SK-N-SH (cell line): ENCODE data around the gene MT1E. TPM values are rescaled to one million over a fixed set of nuclear protein-coding genes. Genes with fewer than 3 reads are reported as not detected.

Experiments
- CTCF ChIA-PET: fragments of 300-600, 350-600 bp; formaldehyde crosslinking; extraction: SDS; loops from one replicate; lab custom pipeline; 2021; lab: Yijun Ruan, JAX
- POLR2A ChIA-PET: fragments of 350-600 bp; sonication (Branson Sonifier 250); formaldehyde crosslinking; extraction: SDS; loops from one replicate; lab custom pipeline; 2020; ENCODE audit warnings: antibody characterized with exemption, inconsistent platforms; lab: Yijun Ruan, JAX
- DNase-seq: peaks from one replicate; pipeline ENCODE4 v3.0.0; 2012
- H2AFZ ChIP-seq: fragments of 200-600 bp; sonication (generic); 2 replicates; pipeline ENCODE4 v1.8.1; 2016; ENCODE audit warnings: antibody characterized with exemption, mild to moderate bottlenecking, low read depth
- H3F3A ChIP-seq: fragments of 200-600 bp; sonication (generic); replicated peaks from 2 replicates; pipeline ENCODE3; 2016; ENCODE audit warnings: antibody characterized with exemption, mild to moderate bottlenecking; ENCODE audit not compliant: insufficient read depth
- H3K27ac ChIP-seq, 2 experiments: fragments of 200-500 bp in 1 of 2; fragments of 200-600 bp in 1 of 2; sonication (Bioruptor generic) in 1 of 2; sonication (generic), shearing (Covaris generic) in 1 of 2; 2 replicates each; pipeline versions ENCODE4 v1.5.1 to v1.6.1; 2014 to 2016; ENCODE audit warnings: low read depth in 2 of 2, inconsistent platforms in 1 of 2, low read length in 1 of 2, mild to moderate bottlenecking in 1 of 2, mixed read lengths in 1 of 2
- H3K27me3 ChIP-seq: fragments of 200-600 bp; sonication (generic), shearing (Covaris generic); 2 replicates; pipeline ENCODE4 v1.6.1; 2016; ENCODE audit warnings: mixed run types; ENCODE audit not compliant: insufficient read depth
- H3K36me3 ChIP-seq, 2 experiments: fragments of 200-500 bp in 1 of 2; fragments of 200-600 bp in 1 of 2; sonication (Bioruptor generic) in 1 of 2; sonication (generic) in 1 of 2; replicated peaks in 1 of 2; 2 replicates each; pipeline versions ENCODE3 to v1.5.1; 2014 to 2016; ENCODE audit warnings: low read length in 1 of 2, mild to moderate bottlenecking in 1 of 2; ENCODE audit not compliant: insufficient read depth in 2 of 2, control insufficient read depth in 1 of 2
- H3K4me1 ChIP-seq, 2 experiments: fragments of 200-500 bp in 1 of 2; fragments of 200-600 bp in 1 of 2; sonication (Bioruptor generic) in 1 of 2; sonication (generic), shearing (Covaris generic) in 1 of 2; 2 replicates each; pipeline versions ENCODE4 v1.5.1 to v1.6.1; 2014 to 2016; ENCODE audit warnings: low read depth in 1 of 2, low read length in 1 of 2, mixed run types in 1 of 2; ENCODE audit not compliant: insufficient read depth in 2 of 2, control insufficient read depth in 1 of 2
- H3K4me2 ChIP-seq: fragments of 200-600 bp; sonication (generic), shearing (Covaris generic); 2 replicates; pipeline ENCODE4 v1.6.1; 2017; ENCODE audit warnings: mixed run types
- H3K4me3 ChIP-seq, 2 experiments: fragments of 200-500 bp in 1 of 2; fragments of 200-600 bp in 1 of 2; sonication (Bioruptor generic) in 1 of 2; sonication (generic), shearing (Covaris generic) in 1 of 2; 2 replicates each; pipeline versions ENCODE4 v1.5.1 to v1.8.1; 2014 to 2016; ENCODE audit warnings: low read depth in 2 of 2, inconsistent platforms in 1 of 2, low read length in 1 of 2, mild to moderate bottlenecking in 1 of 2, mixed read lengths in 1 of 2, moderate library complexity in 1 of 2
- H3K79me2 ChIP-seq: fragments of 200-600 bp; sonication (generic); 2 replicates; pipeline ENCODE4 v1.8.1; 2017; ENCODE audit warnings: mild to moderate bottlenecking; ENCODE audit not compliant: insufficient read depth
- H3K9ac ChIP-seq: fragments of 200-600 bp; sonication (generic); 2 replicates; pipeline ENCODE4 v1.6.1; 2017; ENCODE audit warnings: mixed run types
- H3K9me2 ChIP-seq: fragments of 200-600 bp; sonication (generic); 2 replicates; pipeline ENCODE4 v1.6.1; 2017; ENCODE audit warnings: mixed run types
- H3K9me3 ChIP-seq: fragments of 200-600 bp; sonication (generic); 2 replicates; pipeline ENCODE4 v1.6.1; 2017; ENCODE audit warnings: mixed run types, mild to moderate bottlenecking, moderate library complexity
- H4K20me1 ChIP-seq: fragments of 200-600 bp; sonication (generic); 2 replicates; pipeline ENCODE4 v1.6.1; 2017; ENCODE audit warnings: mild to moderate bottlenecking, mixed run types; ENCODE audit not compliant: insufficient read depth
- CHD2 ChIP-seq: fragments of 150-350 bp; IDR thresholded peaks from 2 replicates; pipeline ENCODE4 v1.6.1; 2018; ENCODE audit warnings: low read length; ENCODE audit not compliant: partially characterized antibody
- ELF1 ChIP-seq: IDR thresholded peaks from 2 replicates; pipeline ENCODE4 v1.4.0; 2012
- EP300 ChIP-seq, 2 experiments: IDR thresholded peaks; 2 replicates each; pipeline versions ENCODE4 v1.4.0 to v1.6.1; 2012; ENCODE audit warnings: borderline replicate concordance in 1 of 2, low read depth in 1 of 2, low read length in 1 of 2
- FOXM1 ChIP-seq: IDR thresholded peaks from 2 replicates; pipeline ENCODE4 v1.4.0; 2012; ENCODE audit warnings: low read depth, mild to moderate bottlenecking
- GABPA ChIP-seq: IDR thresholded peaks from 2 replicates; pipeline ENCODE4 v1.4.0; 2012; ENCODE audit warnings: low read depth, mild to moderate bottlenecking
- MXI1 ChIP-seq: IDR thresholded peaks from 2 replicates; pipeline ENCODE4 v1.6.1; 2012; ENCODE audit warnings: mild to moderate bottlenecking, low read depth, low read length, improper control_type of control experiment
- RAD21 ChIP-seq: IDR thresholded peaks from 2 replicates; pipeline ENCODE4 v1.6.1; 2012; ENCODE audit warnings: mild to moderate bottlenecking, low read length
- RCOR1 ChIP-seq: fragments of 150-350 bp; IDR thresholded peaks from 2 replicates; pipeline ENCODE4 v1.6.1; 2017; ENCODE audit warnings: antibody characterized with exemption, low read length
- SMC3 ChIP-seq: IDR thresholded peaks from 2 replicates; pipeline ENCODE4 v1.6.1; 2012; ENCODE audit warnings: low read depth, low read length, improper control_type of control experiment
- TAF1 ChIP-seq: IDR thresholded peaks from 2 replicates; pipeline ENCODE4 v1.6.1; 2012; ENCODE audit warnings: low read depth, mild to moderate bottlenecking, low read length, moderate library complexity, borderline replicate concordance
- TCF12 ChIP-seq: IDR thresholded peaks from 2 replicates; pipeline ENCODE4 v1.4.0; 2012
- YY1 ChIP-seq: IDR thresholded peaks from 2 replicates; pipeline ENCODE4 v1.4.0; 2012; ENCODE audit warnings: low read depth, mild to moderate bottlenecking
- WGBS: methylation state at CpG from one replicate; pipeline ENCODE4 v1.1.6; 2017; ENCODE audit warnings: low lambda C conversion rate; 5-methylcytosine and 5-hydroxymethylcytosine counted together
- polyA plus RNA-seq, 3 experiments: library from polyadenylated mRNA; depleted of rRNA; stranded (reverse); fragments of >200 nt; gene quantifications; 2 replicates each; pipeline ENCODE4 v1.2.3, GENCODE V29; 2012
- TF ChIP-seq, protein P1 (sequence below): IDR thresholded peaks from 2 replicates; pipeline ENCODE4 v1.4.0; 2012; ENCODE audit warnings: low read depth, borderline replicate concordance
- TF ChIP-seq, protein P2 (sequence below): IDR thresholded peaks from 2 replicates; pipeline ENCODE4 v1.6.1; 2012; ENCODE audit warnings: mild to moderate bottlenecking, low read depth, low read length, moderate library complexity

MT1E gene
- polyA plus RNA-seq, 1 of the 3 experiments (the other 2 are of a cell fraction): 205 TPM

DNA sequence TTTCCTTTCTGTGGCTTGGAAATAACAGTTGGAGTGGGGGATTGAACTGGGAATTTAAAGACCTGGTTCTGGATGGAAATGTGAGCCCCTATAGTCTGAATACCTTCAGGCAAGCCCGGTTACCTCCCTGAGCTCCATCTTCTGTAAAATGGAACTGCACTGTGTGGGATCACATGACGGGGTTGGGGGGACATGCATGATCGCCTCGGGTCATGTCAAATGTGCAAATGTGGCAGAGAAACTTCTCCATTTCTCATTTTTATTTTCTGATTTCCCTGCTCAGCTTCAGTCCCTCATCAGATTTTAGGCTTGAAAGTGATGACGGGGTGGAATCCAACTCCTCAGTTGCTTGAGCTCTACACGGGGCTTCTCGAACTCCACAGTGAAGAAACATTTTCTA, 27.6 kb downstream of the MT1E start:
- no peaks in the 10 kb centered on the region for H3K9me3 ChIP-seq
- H4K20me1 ChIP-seq: no peaks in the 10 kb centered on the region
- WGBS: 79% methylated on average over 7 of the region's 7 CpGs
- no peak for DNase-seq
- no peak overlapping the region for H3K9ac ChIP-seq
- peaks cover 0 to 13% of the 10 kb centered on the region in 2 experiments; a peak in 2 of 4 replicates for H3K4me1 ChIP-seq
- no peaks in the 10 kb centered on the region for H3K36me3 ChIP-seq
- H3K27me3 ChIP-seq: peaks cover 2% of the 10 kb centered on the region; the same call in 1 of the 2 replicates
- no peak overlapping the region for H3K4me3 ChIP-seq
- ChIA-PET POLR2A (no interaction called here), CTCF (interaction anchor here (1.3 kb wide), 1 partner anchor 140 kb away, joined by 3 read pairs; no protein-coding TSS in a partner anchor)
- no peak for TF ChIP-seq TCF12
- H3K9me2 ChIP-seq: no peaks in the 10 kb centered on the region
- H2AFZ ChIP-seq: no peak overlapping the region
- no peaks in the 10 kb centered on the region for H3F3A ChIP-seq
- H3K79me2 ChIP-seq: no peaks in the 10 kb centered on the region
- H3K27ac ChIP-seq: no peak overlapping the region
- H3K4me2 ChIP-seq: no peak overlapping the region

DNA sequence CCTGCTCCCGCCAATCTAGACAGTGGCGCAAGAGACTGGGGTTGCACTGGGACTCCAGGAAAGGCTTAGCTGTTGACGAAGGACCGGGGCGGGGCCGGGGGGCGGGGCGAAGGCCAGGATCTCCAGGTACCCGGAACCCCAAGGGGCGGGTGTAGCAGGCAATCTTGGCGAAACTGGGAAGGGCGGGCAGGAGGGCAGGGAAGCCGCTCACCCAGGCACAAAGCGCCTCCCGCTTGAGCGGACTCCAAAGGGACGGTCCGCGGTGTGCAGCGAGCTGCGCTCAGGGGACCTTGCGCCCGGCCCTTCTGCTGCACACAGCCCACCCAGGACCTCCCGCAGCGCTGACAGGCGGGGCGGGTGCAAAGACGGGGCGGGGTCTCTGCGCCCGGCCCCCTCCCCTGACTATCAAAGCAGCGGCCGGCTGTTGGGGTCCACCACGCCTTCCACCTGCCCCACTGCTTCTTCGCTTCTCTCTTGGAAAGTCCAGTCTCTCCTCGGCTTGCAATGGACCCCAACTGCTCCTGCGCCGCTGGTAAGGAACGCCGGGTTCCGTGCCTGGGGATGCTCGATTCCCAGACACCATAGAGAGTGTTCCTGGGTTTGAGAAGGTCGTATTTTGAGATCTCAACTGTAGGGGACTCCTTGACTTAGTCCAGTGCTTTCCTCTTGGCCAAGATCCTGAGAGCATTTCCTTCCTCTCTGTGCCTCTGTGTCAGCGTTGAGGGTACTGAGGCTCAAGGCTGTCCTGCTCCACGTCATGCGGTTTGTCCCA, 32.2 kb downstream of the MT1E start, which contains the start of gene MT1F:
MT1F (plus strand) TSS at position 405 of the 772 bp plus-strand sequence; CDS start at position 505, 100 bp downstream.
- Histone ChIP-seq H3K4me3 (peak within 1 kb of the TSS; percentile 53 to 56), H2AFZ (peak within 1 kb of the TSS; percentile 65; the same call in 1 of the 2 replicates), H3K27me3 (peaks cover 16% of the 10 kb centered on the region; the same call in 1 of the 2 replicates), H3K27ac (no peak within 1 kb of the TSS), H3K9me3 (no peaks in the 10 kb centered on the region), H3K4me1 (peaks cover 0 to 8% of the 10 kb centered on the region in 2 experiments; a peak in 1 of 4 replicates), H3K9me2 (no peaks in the 10 kb centered on the region), H3K4me2 (peak within 1 kb of the TSS; percentile 80), H3K79me2 (no peaks in the 10 kb centered on the region), H4K20me1 (no peaks in the 10 kb centered on the region), H3K9ac (peak within 1 kb of the TSS; percentile 8; the same call in 1 of the 2 replicates), H3F3A (no peaks in the 10 kb centered on the region), H3K36me3 (no peaks in the 10 kb centered on the region)
- 20% methylated on average over 16 of the region's 46 CpGs for WGBS
- no peak for TF ChIP-seq GABPA
- peak; percentile 51; the same call in 1 of the 2 replicates for TF ChIP-seq MXI1
- TF ChIP-seq TAF1: peak; percentile 17; the same call in 1 of the 2 replicates
- TF ChIP-seq RCOR1: no peak
- no peak for TF ChIP-seq ELF1
- no peak for TF ChIP-seq FOXM1
- TF ChIP-seq EP300 (IDR thresholded peaks at IDR 0.05; ENCODE audit: borderline replicate concordance in 1 of 2, low read depth in 1 of 2, low read length in 1 of 2): no peak
- TF ChIP-seq RAD21: no peak
- ChIA-PET CTCF (no interaction called here), POLR2A (no interaction called here)
- peak; percentile 86 for DNase-seq

DNA sequence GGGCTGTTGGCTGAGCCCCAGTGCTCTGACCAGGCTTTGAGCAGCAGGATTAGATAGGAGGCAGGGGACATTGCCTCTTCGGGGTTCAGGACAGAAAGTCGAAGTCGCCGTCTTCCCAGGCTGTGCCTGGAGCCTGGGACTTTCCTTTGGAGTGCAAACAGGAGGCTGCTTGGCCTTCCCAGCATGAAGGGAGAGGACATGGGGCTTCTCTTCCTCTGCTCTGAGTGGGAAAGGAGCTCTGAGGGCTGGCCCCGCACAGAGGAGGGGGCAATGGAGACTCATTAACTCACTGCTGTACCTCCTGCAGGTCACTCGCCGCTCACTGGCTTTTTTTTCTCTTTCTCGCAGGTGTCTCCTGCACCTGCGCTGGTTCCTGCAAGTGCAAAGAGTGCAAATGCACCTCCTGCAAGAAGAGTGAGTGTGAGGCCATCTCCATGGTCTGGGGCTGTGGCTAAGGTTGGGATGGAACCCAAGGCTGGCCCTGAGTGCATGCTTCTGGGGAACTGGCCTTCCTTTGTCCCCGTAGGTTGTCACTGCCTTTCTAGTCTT, 32.8 kb downstream of the MT1E start:
- no peak for DNase-seq
- H3K4me3 ChIP-seq: peak overlapping the region; percentile 53 to 56; a peak in 3 of 4 replicates
- TF ChIP-seq SMC3 (no peak), YY1 (no peak), RCOR1 (no peak), MXI1 (no peak), CHD2 (no peak), TAF1 (no peak)
- TF ChIP-seq, protein P1, sequence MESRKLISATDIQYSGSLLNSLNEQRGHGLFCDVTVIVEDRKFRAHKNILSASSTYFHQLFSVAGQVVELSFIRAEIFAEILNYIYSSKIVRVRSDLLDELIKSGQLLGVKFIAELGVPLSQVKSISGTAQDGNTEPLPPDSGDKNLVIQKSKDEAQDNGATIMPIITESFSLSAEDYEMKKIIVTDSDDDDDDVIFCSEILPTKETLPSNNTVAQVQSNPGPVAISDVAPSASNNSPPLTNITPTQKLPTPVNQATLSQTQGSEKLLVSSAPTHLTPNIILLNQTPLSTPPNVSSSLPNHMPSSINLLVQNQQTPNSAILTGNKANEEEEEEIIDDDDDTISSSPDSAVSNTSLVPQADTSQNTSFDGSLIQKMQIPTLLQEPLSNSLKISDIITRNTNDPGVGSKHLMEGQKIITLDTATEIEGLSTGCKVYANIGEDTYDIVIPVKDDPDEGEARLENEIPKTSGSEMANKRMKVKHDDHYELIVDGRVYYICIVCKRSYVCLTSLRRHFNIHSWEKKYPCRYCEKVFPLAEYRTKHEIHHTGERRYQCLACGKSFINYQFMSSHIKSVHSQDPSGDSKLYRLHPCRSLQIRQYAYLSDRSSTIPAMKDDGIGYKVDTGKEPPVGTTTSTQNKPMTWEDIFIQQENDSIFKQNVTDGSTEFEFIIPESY: no peak
- TF ChIP-seq, protein P2, sequence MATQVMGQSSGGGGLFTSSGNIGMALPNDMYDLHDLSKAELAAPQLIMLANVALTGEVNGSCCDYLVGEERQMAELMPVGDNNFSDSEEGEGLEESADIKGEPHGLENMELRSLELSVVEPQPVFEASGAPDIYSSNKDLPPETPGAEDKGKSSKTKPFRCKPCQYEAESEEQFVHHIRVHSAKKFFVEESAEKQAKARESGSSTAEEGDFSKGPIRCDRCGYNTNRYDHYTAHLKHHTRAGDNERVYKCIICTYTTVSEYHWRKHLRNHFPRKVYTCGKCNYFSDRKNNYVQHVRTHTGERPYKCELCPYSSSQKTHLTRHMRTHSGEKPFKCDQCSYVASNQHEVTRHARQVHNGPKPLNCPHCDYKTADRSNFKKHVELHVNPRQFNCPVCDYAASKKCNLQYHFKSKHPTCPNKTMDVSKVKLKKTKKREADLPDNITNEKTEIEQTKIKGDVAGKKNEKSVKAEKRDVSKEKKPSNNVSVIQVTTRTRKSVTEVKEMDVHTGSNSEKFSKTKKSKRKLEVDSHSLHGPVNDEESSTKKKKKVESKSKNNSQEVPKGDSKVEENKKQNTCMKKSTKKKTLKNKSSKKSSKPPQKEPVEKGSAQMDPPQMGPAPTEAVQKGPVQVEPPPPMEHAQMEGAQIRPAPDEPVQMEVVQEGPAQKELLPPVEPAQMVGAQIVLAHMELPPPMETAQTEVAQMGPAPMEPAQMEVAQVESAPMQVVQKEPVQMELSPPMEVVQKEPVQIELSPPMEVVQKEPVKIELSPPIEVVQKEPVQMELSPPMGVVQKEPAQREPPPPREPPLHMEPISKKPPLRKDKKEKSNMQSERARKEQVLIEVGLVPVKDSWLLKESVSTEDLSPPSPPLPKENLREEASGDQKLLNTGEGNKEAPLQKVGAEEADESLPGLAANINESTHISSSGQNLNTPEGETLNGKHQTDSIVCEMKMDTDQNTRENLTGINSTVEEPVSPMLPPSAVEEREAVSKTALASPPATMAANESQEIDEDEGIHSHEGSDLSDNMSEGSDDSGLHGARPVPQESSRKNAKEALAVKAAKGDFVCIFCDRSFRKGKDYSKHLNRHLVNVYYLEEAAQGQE: no peak

More for the DNA sequence above, 32.8 kb downstream of the MT1E start:
- no peaks in the 10 kb centered on the region for H4K20me1 ChIP-seq
- no peaks in the 10 kb centered on the region for H3K79me2 ChIP-seq
- peaks cover 0 to 8% of the 10 kb centered on the region in 2 experiments; a peak in 1 of 4 replicates for H3K4me1 ChIP-seq
- H3F3A ChIP-seq: no peaks in the 10 kb centered on the region
- H3K4me2 ChIP-seq: peak overlapping the region; percentile 80
- no peaks in the 10 kb centered on the region for H3K9me2 ChIP-seq
- ChIA-PET CTCF (interaction anchor here (0.6 kb wide), 1 partner anchor 1316 kb away, joined by 3 read pairs; no protein-coding TSS in a partner anchor), POLR2A (no interaction called here)
- H2AFZ ChIP-seq: peak overlapping the region; percentile 63; the same call in 1 of the 2 replicates
- no peaks in the 10 kb centered on the region for H3K36me3 ChIP-seq
- H3K27me3 ChIP-seq: peaks cover 16% of the 10 kb centered on the region; the same call in 1 of the 2 replicates
- no peak overlapping the region for H3K9ac ChIP-seq
- no peak overlapping the region for H3K27ac ChIP-seq
- WGBS: 86% methylated on average over 10 of the region's 10 CpGs
- H3K9me3 ChIP-seq: no peaks in the 10 kb centered on the region
